ENCODE measurements around the gene HHIPL1.

The HHIPL1 gene

GRCh38 chr14:99662846-99663245 is 17.9 kb downstream of the HHIPL1 start:
- no peak for DNase-seq

GRCh38 chr14:99663386-99664057 is 18.6 kb downstream of the HHIPL1 start:
- no peak for DNase-seq

- no peak for DNase-seq
Observed at GRCh38 chr14:99664058-99664936, 19.4 kb downstream of the HHIPL1 start.

GRCh38 chr14:99664937-99665273 is 20.0 kb downstream of the HHIPL1 start:
- DNase-seq: no peak

- no peak for DNase-seq
Observed at GRCh38 chr14:99666533-99666932, 21.6 kb downstream of the HHIPL1 start.

- no peak for DNase-seq
Observed at GRCh38 chr14:99667045-99667444, 22.1 kb downstream of the HHIPL1 start.

GRCh38 chr14:99667821-99668220 is 22.9 kb downstream of the HHIPL1 start:
- DNase-seq: no peak

GRCh38 chr14:99668307-99669295 is 23.7 kb downstream of the HHIPL1 start:
- no peak for DNase-seq

GRCh38 chr14:99670361-99671234 is 25.7 kb downstream of the HHIPL1 start:
- DNase-seq: no peak

- DNase-seq: no peak
Observed at GRCh38 chr14:99671235-99672224, 26.6 kb downstream of the HHIPL1 start.

- DNase-seq: no peak
Observed at GRCh38 chr14:99672506-99673304, 27.8 kb downstream of the HHIPL1 start.

GRCh38 chr14:99673305-99674063 is 28.6 kb downstream of the HHIPL1 start:
- DNase-seq: no peak

- DNase-seq: no peak
Observed at GRCh38 chr14:99674064-99674650, 29.2 kb downstream of the HHIPL1 start.

GRCh38 chr14:99674776-99675381 is 29.9 kb downstream of the HHIPL1 start:
- DNase-seq: no peak

- no peak for DNase-seq
Observed at GRCh38 chr14:99675382-99675835, 30.5 kb downstream of the HHIPL1 start.

GRCh38 chr14:99675951-99676350 is 31.0 kb downstream of the HHIPL1 start:
- no peak for DNase-seq

GRCh38 chr14:99676657-99677056 is 31.7 kb downstream of the HHIPL1 start:
- no peak for DNase-seq

All from stimulated activated CD4-positive, alpha-beta T cell treated with anti-CD3 and anti-CD28 coated beads, Interleukin-4, amount 100 ng/mL, for 24 hours (primary cell).